GM12891 (cell line): ENCODE data around the gene CSMD2.

ENCODE experiments used
- POLR2A ChIP-seq: IDR thresholded peaks from 2 replicates; pipeline ENCODE4 v1.6.1; 2011; ENCODE audit warnings: low read depth, low read length, control low read depth
- POLR2AphosphoS5 ChIP-seq: IDR thresholded peaks from 2 replicates; pipeline ENCODE4 v1.6.1; 2011; ENCODE audit warnings: low read depth, low read length, control low read depth
- TAF1 ChIP-seq: IDR thresholded peaks from 2 replicates; pipeline ENCODE4 v1.6.1; 2011; ENCODE audit warnings: low read depth, low read length, control low read depth

DNA sequence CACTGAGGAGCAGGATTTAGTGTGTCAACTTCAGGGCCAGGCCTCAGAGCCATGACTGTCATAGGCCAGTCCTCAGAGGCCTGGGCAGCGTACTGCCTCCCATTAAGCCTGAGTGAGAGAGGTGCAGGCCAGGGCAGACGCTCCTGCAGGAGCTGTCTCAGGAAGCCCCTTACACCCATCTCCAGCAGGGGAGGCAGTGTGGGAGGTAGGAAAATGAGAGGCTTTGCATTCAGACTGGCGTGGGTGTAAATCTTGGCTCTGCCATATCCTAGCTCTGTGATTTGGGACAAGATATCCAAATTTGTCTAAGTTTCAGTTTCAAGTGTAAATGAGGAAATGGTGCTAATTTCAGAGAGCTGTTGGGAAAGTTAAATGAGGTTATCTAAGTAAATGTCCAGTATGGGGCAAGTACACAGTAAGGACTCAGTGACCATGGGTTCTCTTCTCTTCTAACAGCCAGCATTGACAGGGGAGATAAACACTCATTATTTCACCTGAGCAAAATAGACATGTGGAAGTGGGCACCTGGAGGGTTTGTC is 508.5 kb downstream of the CSMD2 start:
- no peak for TF ChIP-seq POLR2A
- TF ChIP-seq POLR2AphosphoS5 = no peak
- TF ChIP-seq TAF1 = no peak
